Right renal pelvis (tissue), 4 donors: ENCODE measurements around the gene PXDC1. TPM values are rescaled to one million over a fixed set of nuclear protein-coding genes. Genes with fewer than 3 reads are reported as not detected.
A peak's percentile ranks its signal among the peaks of the same experiment; 100 is the strongest.

Experiments
- DNase-seq, 4 donors: peaks; one replicate each; pipeline ENCODE4 v3.0.0-alpha.2; 2013; ENCODE audit warnings: low read depth in 4 of 4, low spot score in 3 of 4, missing footprints in 1 of 4
- polyA plus RNA-seq, 4 donors: library from polyadenylated mRNA; unstranded; fragments of 120-200 nt; gene quantifications; one replicate each; pipeline ENCODE4 v1.2.1, GENCODE V29; 2013; ENCODE audit not compliant: insufficient read length in 4 of 4

Gene PXDC1
- polyA plus RNA-seq, 4 donors = 22.1 to 23.0 (median 22.9) TPM

DNA sequence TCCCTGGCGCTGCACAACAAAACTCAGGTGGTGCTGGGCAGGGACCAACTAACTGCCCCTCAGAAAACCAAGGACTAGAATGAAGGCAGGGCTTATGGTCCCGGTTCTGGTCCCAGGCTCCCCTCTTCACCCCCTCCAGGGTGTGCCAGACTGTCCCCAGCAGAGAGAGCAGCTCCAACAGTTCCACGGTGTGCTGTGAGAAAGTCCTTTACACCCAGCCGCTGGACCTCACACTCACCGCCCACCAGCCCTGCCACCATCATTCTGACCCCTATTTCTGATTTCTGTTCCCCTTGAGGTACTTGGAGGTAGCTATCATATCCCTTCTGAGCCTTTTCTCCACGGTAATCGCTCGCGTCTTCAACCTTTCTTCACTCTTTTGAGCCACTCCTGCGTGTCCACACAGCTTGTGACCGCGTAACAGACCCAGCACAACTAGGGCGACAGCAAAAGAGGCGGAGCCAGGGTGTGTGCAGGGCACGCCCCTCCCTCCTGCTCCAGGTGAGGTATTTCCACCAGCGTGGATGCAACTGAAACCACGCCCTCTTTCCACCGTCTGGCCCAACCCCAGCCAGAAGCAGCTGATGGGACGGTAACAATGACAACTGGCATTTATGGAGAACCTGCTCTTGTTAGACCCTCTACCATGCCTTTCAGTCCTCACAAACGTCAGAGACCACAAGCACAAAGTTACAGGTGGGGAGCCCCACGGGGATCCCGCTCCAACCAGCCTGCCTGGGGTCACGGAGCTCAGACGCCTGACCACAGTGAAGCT, 2.3 kb downstream of the PXDC1 start:
- no peak for DNase-seq

DNA sequence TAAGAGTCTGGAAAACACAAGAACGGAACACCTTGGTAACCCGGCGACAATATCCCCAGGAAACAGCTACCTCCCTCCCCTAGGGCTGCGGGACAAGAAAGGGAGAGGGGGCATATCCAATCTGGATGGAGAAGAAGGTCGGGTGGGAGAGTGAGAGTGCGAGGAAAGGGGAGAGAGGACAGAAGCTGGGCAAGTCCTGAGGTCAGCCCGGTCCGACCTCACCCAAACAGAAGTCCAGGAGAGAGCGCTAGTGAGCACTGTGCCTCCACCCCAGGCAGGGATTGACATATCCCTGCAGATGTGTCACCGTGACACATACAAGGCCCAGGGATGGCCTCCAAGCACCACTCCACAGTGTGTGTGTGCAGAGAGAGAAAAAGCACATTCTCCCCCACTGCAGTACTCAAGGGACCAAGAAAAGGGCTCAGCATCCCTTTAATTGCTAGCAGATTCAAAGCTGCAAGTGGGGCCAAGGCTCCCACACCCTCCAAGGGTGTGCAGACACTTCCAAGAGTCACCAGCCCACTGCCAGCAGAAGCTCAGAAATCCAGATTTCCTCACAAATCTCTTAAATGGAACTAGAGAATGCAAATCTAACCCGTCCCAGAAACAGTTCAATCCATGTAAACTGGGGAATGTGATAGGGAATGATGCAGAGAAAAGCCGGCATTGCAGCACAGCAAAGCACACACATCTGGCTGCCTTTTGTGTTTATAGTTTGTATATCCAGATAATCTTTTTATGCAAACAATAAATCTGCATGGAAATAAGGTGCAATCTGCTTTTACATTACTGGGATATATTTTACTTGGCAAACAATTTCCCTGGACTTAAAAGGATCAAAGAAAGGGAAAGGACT, 3.1 kb downstream of the PXDC1 start:
- DNase-seq = no peak

DNA sequence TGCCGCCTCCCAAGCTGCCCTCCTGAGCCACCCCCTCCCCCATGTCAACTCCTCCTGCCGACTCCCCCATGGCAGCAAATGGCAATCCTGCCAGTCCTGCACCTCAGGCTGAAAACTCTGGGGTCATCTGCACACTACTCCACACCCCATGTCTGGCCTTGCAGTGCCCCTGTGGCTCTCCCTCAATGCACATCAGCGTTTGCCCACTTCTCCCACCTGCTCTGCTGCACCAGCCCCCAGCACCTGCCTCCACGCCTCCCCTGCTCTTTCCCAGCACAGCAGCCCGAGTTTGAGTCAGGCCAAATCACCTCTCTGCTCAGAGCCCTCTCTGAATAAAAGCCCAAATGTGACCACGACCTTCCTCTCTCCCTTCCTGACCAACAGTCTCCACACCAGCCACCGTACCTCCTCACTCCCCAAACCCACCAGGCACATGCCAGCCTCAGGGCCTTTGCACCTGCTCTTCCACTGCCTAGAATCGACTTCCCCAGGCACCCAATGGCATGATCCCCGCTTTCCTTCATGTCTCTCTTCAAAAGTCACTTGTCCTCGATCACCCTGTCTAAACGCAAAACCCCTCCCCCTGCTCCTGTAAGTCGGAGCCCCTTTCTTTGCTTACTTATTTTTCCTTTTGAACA, 4.3 kb downstream of the PXDC1 start:
- DNase-seq = no peak

DNA sequence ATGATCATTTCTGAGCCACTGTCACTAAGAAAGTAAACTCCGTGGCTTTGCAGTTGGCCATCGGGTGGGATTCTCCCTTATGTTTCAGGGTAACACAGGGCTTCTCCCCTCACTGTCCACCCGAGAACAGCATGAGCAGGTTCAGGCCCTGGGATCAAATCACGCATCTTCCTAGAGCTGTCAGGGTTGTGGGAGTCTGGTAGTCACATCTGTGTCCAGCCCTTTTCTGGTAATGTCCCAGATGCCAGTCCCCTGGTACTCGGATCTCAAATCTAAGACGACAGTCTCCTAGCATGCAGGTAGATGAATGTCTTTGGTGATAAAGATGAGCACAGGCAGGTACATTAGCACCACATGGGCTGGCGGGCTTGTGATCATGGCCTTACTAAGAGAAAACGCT, 4.8 kb downstream of the PXDC1 start:
- DNase-seq = no peak

DNA sequence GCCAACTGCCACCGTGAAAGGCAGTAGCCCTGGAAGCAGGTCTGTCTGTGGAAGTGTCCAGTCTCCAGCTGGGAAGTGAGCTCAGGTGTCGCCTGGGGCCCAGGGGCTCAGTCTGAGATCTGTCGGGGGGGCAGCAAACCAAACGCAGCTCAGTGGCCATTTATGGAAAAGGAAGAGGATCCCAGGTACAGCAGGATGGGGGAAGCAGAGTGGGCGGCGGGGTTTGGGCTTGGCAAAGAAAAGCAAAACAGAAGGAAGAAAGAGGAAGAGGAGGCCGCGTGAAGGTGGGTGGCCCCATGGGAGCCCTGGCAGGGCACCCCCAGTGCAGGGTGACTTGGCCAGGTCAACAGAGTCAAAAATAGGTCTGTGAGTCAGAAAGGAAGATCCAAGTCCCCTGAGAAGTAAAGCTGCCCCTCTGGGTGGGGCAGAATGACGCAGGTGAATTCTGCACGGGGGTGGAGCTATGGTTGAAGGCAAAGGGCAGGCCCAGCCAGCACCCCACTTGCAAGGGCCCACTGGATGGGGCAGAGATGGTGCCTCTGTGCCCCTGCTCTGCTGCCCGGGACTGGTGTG, 5.3 kb downstream of the PXDC1 start:
- DNase-seq = no peak

DNA sequence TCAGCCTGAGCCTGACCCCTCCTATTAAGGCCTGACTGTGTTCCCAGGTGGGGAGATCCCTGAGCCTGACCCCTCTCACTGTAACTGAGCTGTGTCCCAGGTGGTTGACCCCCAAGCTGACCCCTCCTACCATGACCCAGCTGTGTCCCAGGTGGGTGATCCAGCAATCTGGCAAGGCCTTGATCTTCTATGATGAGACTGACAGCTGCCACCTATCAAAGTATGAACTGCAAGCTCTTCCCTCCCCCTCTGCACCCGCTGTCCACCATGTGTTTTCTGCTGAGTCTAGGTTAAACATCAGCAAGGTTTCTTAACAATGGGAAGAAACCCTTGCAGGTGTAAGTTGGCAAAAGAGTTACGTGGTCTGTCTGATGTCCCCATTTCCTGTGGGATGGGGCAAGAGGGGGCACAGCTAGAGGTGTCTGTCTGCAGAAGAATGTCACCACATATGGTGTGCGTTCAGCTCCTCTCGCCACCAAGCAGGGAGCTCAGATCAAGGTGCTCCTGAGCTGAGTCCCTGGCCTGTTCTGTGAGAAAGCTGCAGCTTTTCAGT, 5.9 kb downstream of the PXDC1 start:
- DNase-seq = no peak

DNA sequence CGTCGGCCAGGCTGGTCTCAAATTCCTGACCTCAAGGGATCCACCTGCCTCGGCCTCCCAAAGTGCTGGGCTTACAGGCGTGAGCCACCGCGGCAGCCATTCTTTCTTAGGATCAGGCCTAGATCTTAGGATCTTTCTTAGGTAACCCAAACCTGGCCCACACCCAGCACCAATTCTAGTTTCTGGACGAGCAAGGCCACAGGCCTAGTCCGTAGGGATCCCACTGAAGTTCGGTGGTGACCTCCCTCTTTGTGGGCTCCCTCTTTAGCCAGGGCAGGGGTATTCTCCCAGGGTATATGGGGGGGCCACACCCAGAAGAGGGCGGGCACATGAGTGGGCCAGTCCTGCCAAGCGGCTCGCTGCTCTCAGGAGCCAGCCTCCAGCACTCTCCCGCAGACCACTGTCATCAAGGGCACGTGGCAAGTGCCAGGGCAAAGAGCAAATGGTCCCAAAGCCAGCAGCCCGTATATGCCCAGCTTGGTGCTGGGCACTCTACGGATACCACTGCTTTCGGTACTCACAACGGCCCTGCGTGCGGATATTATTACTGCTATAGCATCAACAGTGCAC, 6.5 kb downstream of the PXDC1 start:
- no peak for DNase-seq

DNA sequence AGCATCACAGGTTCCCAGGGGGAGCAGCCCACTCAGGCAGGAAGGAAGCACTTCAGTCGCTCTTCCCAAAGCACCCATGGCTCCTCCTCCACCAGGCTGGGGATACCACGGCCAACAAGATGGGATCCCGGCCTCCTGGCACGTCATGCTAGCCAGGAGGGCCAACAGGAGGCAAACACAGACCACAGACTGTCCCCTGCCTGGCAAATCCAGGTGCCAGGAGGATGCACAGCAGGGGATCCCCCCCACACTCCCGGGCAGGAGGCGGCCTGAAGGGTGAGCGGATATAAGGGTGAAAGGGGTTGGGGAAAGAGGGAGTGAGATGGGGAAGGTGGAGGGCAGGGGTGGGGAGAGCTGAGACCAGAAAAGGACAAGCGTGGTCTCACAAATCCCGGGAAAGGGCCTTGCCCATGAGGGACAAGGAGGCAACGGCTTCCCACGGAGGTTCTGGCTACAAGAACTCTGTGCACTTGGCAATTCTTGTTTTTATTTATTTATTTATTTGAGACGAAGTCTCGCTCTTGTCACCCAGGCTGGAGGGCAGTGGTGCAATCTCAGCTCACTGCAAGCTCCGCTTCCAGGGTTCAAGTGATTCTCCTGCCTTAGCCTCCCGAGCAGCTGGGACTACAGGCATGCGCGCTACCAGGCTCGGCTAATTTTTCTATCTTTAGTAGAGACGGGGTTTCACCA, 7.2 kb downstream of the PXDC1 start:
- DNase-seq = no peak

DNA sequence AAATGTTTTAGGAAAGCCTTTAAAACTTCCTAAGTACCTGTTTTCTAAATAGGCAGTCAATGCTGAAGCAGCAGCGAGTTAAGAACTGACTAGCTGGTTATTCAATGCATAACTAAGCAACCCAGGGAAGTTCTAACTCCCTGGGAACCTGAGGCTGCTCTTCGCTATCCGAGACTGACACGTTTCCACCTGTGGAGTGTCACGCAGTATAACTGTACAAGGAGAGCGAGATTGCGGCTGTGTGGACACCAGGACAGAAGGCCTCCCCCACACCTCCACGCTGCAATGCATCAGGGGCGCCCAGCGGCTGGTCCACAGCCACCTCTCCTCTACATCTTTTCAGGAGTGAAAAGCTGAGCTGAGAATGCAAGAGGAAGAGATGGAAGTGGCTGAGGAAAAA, 8.0 kb downstream of the PXDC1 start:
- no peak for DNase-seq

DNA sequence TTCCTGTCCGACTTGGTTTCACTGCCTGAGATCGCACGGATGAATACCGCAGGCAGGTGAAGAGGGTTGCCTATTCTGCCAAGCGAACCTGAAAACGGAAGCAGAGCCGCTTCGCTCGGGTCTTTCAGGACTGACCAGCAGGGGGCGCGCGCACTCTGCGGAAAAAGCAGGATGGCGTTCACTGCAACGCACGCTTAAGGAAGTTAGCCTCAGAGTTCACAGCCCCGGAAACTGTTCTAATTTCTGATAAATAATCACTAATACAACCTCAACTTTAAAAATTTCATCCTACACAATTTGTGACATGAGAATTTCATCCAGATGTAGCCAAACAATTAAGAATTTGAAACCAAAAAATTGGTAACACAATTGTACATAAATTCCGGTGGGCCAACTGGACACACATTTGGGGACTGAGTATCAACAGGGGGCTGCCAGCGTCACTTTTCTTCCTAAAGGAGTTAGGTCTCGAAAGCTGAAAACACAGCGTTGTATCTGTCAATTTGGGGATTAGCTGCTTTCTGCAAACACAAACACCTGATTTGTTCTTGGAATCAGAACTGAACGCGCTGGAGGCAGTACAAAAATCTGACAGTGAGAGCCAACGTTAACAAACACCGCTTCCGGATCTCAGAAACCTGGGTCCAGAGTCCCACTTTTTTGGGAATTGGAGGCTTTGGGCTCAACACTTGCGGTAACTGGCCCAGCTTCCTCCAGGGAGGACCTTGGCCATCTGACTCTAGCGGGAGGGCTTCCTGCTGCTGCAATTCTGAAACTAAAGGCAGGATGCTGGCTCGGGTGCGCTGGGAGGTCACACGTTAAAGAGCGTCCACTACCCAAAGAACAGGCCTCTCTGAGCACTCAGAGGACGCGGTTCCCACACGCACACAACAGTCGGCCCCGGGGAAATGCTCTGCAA, 8.8 kb downstream of the PXDC1 start:
- DNase-seq = peak in 1 of 4 donors; percentile 77

DNA sequence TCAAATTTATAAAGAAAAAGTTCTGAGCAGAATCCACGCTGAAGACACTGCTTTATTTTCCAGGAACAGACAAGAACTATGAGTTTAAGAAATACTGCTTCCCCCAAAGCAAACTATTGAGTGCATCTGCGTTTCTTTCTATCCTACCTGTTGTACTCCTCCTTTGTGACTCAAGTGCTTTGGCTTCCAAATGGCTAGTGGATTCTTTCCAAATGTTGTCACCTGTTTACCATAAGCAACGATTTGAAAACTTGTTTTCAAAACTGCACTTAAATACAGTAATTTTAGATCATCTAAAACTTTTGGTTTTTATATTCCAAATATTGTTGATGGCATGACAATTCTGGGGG, 9.5 kb downstream of the PXDC1 start:
- no peak for DNase-seq

DNA sequence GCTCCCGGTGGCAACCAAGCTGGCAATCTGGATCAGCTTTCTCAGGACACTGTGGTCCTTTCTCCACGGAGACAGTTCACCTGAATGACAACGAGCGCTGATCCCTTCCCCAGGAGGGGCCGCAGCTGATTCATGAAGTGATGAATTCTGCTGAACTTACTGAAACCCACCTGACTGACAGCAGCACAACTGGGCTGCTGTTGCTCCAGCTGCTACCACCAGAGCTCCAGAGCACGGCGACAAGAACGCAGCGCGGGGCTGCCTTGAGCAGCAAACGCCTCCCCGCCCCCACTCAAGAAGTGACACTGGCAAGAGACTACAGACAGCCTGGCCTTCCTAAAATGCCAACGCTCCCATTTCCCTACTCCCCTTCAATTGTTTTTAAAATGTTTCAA, 10.0 kb downstream of the PXDC1 start:
- no peak for DNase-seq

DNA sequence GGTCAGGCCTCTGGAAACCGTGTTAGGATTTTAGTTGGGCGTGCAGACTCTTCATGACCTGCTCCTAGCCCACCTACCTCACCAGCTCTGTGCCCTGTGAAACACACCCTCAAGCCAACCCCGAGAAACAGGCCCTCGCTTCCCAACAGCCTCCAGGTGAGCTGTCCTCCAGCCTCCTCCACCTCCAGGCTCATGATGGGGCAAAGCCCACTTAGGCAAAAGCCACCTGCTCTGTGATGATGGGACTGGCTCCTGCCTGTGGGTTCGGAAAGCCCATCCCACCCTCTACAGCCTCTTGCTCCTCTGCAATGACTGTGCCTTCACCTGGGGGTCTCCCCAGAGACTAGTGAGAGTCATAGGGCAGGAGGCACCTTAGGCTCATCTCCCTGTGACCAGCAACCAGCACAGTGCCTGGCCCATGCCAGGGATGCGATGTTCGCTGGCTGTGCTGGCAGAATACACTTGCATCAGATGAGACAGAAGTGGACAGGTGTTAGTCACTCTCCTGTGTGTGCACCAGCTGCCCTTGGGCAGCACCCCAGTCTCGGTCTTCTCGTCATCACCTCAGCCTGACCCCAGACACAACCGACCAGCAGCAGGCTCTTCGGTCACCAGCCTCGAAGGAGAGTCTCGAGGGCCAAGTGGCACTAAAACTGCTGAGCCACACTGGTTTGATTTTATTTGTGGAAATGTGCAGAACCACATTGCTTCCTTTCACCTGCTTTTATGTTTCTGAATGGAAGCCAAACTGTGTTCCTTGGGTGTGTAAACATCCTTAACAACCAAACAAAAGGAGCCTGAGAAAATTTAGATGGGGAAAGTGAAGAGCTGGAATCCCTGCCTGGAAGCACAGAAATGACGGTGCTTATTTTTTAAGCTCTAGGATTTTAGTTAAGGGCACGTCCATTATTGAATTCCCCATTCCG, 10.7 kb downstream of the PXDC1 start:
- DNase-seq = no peak

DNA sequence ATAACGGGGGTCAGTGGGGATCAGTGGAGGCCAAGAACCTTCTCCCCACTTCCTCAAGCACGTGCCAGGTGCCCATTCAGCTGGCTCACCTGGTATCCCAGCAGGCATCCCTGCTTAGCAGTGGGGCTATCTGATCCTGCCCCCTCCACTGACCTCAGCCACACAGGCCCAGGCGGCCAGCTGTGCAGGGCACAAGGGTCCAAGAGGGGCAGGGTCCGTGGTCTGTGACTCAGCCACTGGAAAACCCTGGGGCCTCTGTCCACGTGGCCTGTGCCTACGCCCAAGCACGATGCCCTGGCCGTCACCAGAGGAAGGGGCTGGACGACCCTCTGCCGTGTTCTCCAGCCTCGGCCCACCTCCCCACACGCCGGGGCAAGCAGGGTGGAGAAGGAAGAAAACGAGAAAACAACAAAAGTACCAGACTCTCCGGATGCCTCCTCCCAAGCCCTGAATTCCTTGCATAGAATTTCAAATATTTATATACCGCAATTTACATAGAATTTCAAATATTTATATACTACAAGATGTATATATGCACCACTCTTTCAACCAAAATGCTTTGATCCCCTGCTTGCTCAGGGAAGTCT, 12.1 kb downstream of the PXDC1 start:
- no peak for DNase-seq

DNA sequence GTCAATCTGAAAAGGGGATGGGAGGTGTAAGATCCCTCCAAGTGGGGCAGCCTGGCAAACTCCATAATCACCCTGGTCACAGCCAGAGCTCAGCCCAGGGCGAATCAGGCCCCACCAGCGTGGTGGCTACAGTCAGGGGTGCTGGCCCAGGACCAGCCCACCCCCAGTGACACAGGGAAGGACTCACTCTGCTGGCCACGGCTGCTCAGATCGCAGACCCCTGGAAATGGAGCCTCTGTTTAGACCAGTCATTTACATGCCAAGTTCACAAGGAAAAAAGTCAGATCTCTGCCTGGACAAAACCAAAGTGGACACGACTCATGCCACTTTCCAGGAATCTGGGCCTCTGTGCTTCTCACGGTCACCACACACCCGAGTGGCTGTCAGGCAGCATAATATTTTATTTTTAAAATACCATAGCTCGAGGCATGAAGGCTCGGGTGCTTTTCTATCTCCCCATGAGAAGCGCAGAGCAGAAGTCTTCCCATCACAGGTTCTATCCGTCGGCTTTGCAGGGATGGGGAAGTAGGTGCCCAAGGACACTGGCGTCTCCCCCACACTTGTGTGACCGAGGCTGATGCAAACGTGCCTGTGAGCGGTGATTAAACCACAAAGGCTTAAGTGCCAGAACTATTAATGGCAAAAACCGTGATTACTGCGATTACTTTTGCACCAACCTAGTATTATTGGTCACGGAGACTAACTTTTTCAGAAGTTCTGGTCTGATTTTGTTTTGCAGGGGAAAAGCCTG, 13.0 kb downstream of the PXDC1 start:
- DNase-seq = no peak

DNA sequence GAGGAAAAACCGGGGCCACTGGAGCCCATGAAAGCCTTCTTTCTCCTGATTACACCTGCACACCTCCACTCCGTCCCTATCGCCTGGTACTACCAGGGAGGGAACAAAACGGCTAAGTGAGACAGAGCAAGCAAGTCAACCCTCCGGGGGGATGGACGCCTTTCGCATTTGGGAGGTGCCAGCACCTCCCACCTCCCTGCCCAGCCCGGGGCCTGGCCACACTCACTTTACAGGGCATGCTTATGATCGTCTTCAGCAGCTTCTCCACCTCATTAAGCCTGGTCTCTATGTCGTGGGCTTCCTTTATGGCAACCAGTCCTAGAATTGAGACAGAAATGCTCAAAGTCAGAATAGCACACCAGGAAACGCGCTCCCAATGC, 13.7 kb downstream of the PXDC1 start:
- no peak for DNase-seq
